Neural cell (in vitro differentiated cells): ENCODE data around the gene AKT3. TPM values are rescaled to one million over a fixed set of nuclear protein-coding genes. Genes with fewer than 3 reads are reported as not detected.

Experiments
- H2AFZ ChIP-seq: fragments of 200-600, 300-800 bp; sonication (generic), shearing (Covaris generic); 2 replicates; pipeline ENCODE4 v1.6.0; 2014; ENCODE audit warnings: low read depth, mild to moderate bottlenecking, antibody characterized with exemption, low read length, moderate library complexity
- H3F3A ChIP-seq: fragments of 200-600 bp; shearing (Covaris generic); 2 replicates; pipeline ENCODE4 v1.6.1; 2016; ENCODE audit warnings: mild to moderate bottlenecking, moderate library complexity, mixed read lengths, antibody characterized with exemption, low read length; ENCODE audit not compliant: insufficient read depth, poor library complexity, severe bottlenecking
- H3K27ac ChIP-seq: fragments of 200-600, 300-800 bp; sonication (generic), shearing (Covaris generic); 2 replicates; pipeline ENCODE4 v1.5.1; 2014; ENCODE audit warnings: mild to moderate bottlenecking, low read length, moderate library complexity
- H3K27me3 ChIP-seq: fragments of 300-800, 200-600 bp; sonication (generic), shearing (Covaris generic); 2 replicates; pipeline ENCODE4 v1.6.0; 2014; ENCODE audit warnings: mild to moderate bottlenecking, low read depth, low read length, moderate library complexity; ENCODE audit not compliant: insufficient read depth
- H3K36me3 ChIP-seq: fragments of 300-800, 200-600 bp; sonication (generic), shearing (Covaris generic); 2 replicates; pipeline ENCODE4 v1.5.1; 2014; ENCODE audit warnings: mild to moderate bottlenecking, antibody characterized with exemption, low read length, moderate library complexity; ENCODE audit not compliant: insufficient read depth
- H3K4me2 ChIP-seq: fragments of 300-800, 200-600 bp; sonication (generic), shearing (Covaris generic); 2 replicates; pipeline ENCODE4 v1.6.0; 2014; ENCODE audit warnings: mild to moderate bottlenecking, low read length
- H3K4me3 ChIP-seq: fragments of 300-800, 200-600 bp; sonication (generic), shearing (Covaris generic); 2 replicates; pipeline ENCODE4 v1.5.1; 2014; ENCODE audit warnings: mild to moderate bottlenecking, low read length, moderate library complexity
- H3K79me2 ChIP-seq: fragments of 200-600 bp; shearing (Covaris generic); replicated peaks from 2 replicates; pipeline ENCODE4 v1.6.0; 2014; ENCODE audit warnings: mild to moderate bottlenecking, low read length, moderate library complexity; ENCODE audit not compliant: insufficient read depth
- H3K9ac ChIP-seq: fragments of 300-800, 200-600 bp; sonication (generic), shearing (Covaris generic); 2 replicates; pipeline ENCODE4 v1.6.1; 2016; ENCODE audit warnings: mild to moderate bottlenecking, low read length, mixed read lengths
- H3K9me2 ChIP-seq: fragments of 200-600 bp; shearing (Covaris generic); 2 replicates; pipeline ENCODE4 v1.6.1; 2016; ENCODE audit warnings: mild to moderate bottlenecking, low read length, mixed read lengths; ENCODE audit not compliant: insufficient read depth
- H3K9me3 ChIP-seq: fragments of 200-600, 300-800 bp; sonication (generic), shearing (Covaris generic); 2 replicates; pipeline ENCODE4 v1.6.1; 2016; ENCODE audit warnings: mild to moderate bottlenecking, mixed run types, low read length, moderate library complexity, mixed read lengths
- H4K20me1 ChIP-seq: fragments of 200-600 bp; shearing (Covaris generic); 2 replicates; pipeline ENCODE4 v1.6.1; 2016; ENCODE audit warnings: mild to moderate bottlenecking, mixed run types; ENCODE audit not compliant: insufficient read depth
- CTCF ChIP-seq: fragments of 450-650 bp; IDR thresholded peaks from 2 replicates; pipeline ENCODE4 v1.5.1; 2014; ENCODE audit warnings: antibody characterized with exemption, mild to moderate bottlenecking, moderate library complexity; ENCODE audit not compliant: poor library complexity, severe bottlenecking
- EP300 ChIP-seq: fragments of 450-650 bp; conservative IDR thresholded peaks from 2 replicates; pipeline ENCODE4 v1.6.1; 2014; ENCODE audit warnings: antibody characterized with exemption, mild to moderate bottlenecking, moderate library complexity; ENCODE audit not compliant: poor library complexity, severe bottlenecking
- EZH2 ChIP-seq: fragments of 200-600, 300-800 bp; shearing (Covaris generic), sonication (generic); IDR thresholded peaks from 2 replicates; pipeline ENCODE4 v1.6.1; 2014; ENCODE audit warnings: antibody characterized with exemption, low read length, borderline replicate concordance, mild to moderate bottlenecking; ENCODE audit not compliant: insufficient read depth, poor library complexity, severe bottlenecking
- MXI1 ChIP-seq: fragments of 450-650 bp; conservative IDR thresholded peaks from 2 replicates; pipeline ENCODE4 v1.6.1; 2014; ENCODE audit warnings: antibody characterized with exemption, mild to moderate bottlenecking; ENCODE audit not compliant: poor library complexity, severe bottlenecking
- POLR2AphosphoS5 ChIP-seq: IDR thresholded peaks from 2 replicates; pipeline ENCODE4 v1.6.1; 2012
- RAD21 ChIP-seq: fragments of 450-650 bp; conservative IDR thresholded peaks from 2 replicates; pipeline ENCODE4 v1.6.1; 2014; ENCODE audit warnings: antibody characterized with exemption, mild to moderate bottlenecking, moderate library complexity
- SMC3 ChIP-seq: fragments of 450-650 bp; conservative IDR thresholded peaks from 2 replicates; pipeline ENCODE4 v1.6.1; 2014; ENCODE audit warnings: antibody characterized with exemption, mild to moderate bottlenecking, moderate library complexity; ENCODE audit not compliant: poor library complexity
- TAF1 ChIP-seq: IDR thresholded peaks from 2 replicates; pipeline ENCODE4 v1.6.1; 2012; ENCODE audit warnings: low read depth
- polyA plus RNA-seq: library from polyadenylated mRNA; depleted of rRNA; stranded (reverse); fragments of >200 nt; gene quantifications from 2 replicates; pipeline ENCODE4 v1.2.3, GENCODE V29; 2014
- TF ChIP-seq, protein P1 (sequence below): IDR thresholded peaks from 2 replicates; pipeline ENCODE4 v1.6.1; 2012; ENCODE audit warnings: borderline replicate concordance

AKT3 gene
- polyA plus RNA-seq, 1 donor from 2014 or later, result 46.0 TPM

DNA sequence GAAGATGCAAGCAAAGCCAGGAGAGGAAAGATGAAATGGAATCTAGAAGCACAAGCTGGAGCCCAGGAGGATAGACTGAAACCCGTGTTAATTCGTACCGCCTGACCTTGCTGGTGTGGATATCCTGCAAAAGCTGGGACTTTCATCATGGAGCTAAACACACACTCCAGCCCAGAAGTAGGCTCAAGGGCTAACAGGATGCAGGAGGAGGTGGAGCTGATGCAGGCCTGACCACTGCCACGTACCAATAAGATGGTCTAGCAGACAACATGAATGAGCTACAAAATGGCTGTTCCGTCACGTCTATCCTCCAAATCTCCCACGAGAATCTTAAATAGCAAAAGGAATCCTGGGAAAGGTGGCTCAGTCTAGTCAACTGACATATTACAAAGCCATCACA is 323.9 kb downstream of the AKT3 start:
- no peaks in the 10 kb centered on the region for H3F3A ChIP-seq
- no peaks in the 10 kb centered on the region for H3K9me3 ChIP-seq
- no peak overlapping the region for H2AFZ ChIP-seq
- H3K9me2 ChIP-seq, result no peaks in the 10 kb centered on the region
- no peaks in the 10 kb centered on the region for H4K20me1 ChIP-seq
- H3K79me2 ChIP-seq, result no peaks in the 10 kb centered on the region
- H3K36me3 ChIP-seq, result no peaks in the 10 kb centered on the region
- no peak overlapping the region for H3K4me3 ChIP-seq
- H3K27me3 ChIP-seq, result no peaks in the 10 kb centered on the region
- H3K27ac ChIP-seq, result no peak overlapping the region
- TF ChIP-seq POLR2AphosphoS5 (no peak), MXI1 (no peak), EZH2 (no peak), TAF1 (no peak), SMC3 (no peak), RAD21 (no peak), CTCF (no peak), EP300 (no peak)
- TF ChIP-seq, protein P1, sequence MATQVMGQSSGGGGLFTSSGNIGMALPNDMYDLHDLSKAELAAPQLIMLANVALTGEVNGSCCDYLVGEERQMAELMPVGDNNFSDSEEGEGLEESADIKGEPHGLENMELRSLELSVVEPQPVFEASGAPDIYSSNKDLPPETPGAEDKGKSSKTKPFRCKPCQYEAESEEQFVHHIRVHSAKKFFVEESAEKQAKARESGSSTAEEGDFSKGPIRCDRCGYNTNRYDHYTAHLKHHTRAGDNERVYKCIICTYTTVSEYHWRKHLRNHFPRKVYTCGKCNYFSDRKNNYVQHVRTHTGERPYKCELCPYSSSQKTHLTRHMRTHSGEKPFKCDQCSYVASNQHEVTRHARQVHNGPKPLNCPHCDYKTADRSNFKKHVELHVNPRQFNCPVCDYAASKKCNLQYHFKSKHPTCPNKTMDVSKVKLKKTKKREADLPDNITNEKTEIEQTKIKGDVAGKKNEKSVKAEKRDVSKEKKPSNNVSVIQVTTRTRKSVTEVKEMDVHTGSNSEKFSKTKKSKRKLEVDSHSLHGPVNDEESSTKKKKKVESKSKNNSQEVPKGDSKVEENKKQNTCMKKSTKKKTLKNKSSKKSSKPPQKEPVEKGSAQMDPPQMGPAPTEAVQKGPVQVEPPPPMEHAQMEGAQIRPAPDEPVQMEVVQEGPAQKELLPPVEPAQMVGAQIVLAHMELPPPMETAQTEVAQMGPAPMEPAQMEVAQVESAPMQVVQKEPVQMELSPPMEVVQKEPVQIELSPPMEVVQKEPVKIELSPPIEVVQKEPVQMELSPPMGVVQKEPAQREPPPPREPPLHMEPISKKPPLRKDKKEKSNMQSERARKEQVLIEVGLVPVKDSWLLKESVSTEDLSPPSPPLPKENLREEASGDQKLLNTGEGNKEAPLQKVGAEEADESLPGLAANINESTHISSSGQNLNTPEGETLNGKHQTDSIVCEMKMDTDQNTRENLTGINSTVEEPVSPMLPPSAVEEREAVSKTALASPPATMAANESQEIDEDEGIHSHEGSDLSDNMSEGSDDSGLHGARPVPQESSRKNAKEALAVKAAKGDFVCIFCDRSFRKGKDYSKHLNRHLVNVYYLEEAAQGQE, result no peak
- H3K9ac ChIP-seq, result no peak overlapping the region
- no peak overlapping the region for H3K4me2 ChIP-seq

DNA sequence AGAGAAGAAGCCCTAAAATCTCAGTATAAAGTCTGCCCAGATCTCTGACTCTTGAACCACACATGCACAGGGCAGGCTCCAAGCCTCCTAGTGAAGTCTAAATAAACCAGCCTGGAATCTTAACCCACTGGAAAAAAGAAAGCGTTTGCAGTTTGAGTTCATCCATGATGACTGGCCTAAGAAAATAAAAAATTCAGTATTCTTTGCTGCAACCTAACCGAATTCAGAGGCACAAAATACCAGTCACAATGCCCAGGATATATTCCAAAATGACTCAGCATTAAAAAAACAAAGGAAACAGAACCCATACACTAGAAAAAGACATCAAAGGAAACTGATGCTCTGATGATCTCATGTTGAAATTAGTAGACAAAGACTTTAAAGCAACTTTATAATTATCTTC is 325.0 kb downstream of the AKT3 start:
- TF ChIP-seq EZH2, result no peak
- no peak for TF ChIP-seq SMC3
- TF ChIP-seq POLR2AphosphoS5, result no peak
- no peak for TF ChIP-seq TAF1
- no peak for TF ChIP-seq CTCF
- TF ChIP-seq RAD21, result no peak
- TF ChIP-seq, protein P1, result no peak
- no peak for TF ChIP-seq EP300
- no peak for TF ChIP-seq MXI1
- Histone ChIP-seq H2AFZ (no peak overlapping the region), H3K9ac (no peak overlapping the region), H3F3A (no peaks in the 10 kb centered on the region), H3K4me2 (no peak overlapping the region), H3K9me3 (no peaks in the 10 kb centered on the region), H3K27me3 (no peaks in the 10 kb centered on the region), H4K20me1 (no peaks in the 10 kb centered on the region), H3K79me2 (no peaks in the 10 kb centered on the region), H3K4me3 (no peak overlapping the region), H3K36me3 (peaks cover 6% of the 10 kb centered on the region), H3K9me2 (no peaks in the 10 kb centered on the region), H3K27ac (no peak overlapping the region)
